Pancreas (tissue), 10 donors: Measurements from ENCODE around the gene CHCHD3. TPM values are rescaled to one million over a fixed set of nuclear protein-coding genes. Genes with fewer than 3 reads are reported as not detected.
A peak's percentile ranks its signal among the peaks of the same experiment; 100 is the strongest.

Source experiments
- ATAC-seq, 4 donors: fragments of 200-7000 bp; cut with Tn5 transposase; one replicate each; pipeline versions ENCODE4 v1.8.0 to v1.9.1; 2020; ENCODE audit warnings: mild to moderate bottlenecking in 4 of 4, moderate library complexity in 4 of 4
- DNase-seq, 6 donors: peaks; one replicate each; pipeline ENCODE4 v3.0.0-alpha.2; 2020
- FAIRE-seq: peaks from 2 replicates; lab custom pipeline; 2012; peaks lifted over from hg19 to GRCh38; lab: Jason Lieb, UNC
- H3K27ac ChIP-seq, 4 donors: fragments of 200-600 bp; sonication (generic); 1 replicate in 3 of 4; 2 replicates in 1 of 4; pipeline versions ENCODE4 v1.5.0 to v1.8.0; 2020
- H3K27me3 ChIP-seq, 4 donors: fragments of 200-600 bp; one replicate each; pipeline ENCODE4 v1.8.0; 2021
- H3K36me3 ChIP-seq, 3 donors: fragments of 200-600 bp; sonication (generic) in 1 of 3; one replicate each; pipeline versions ENCODE4 v1.5.0 to v1.8.0; 2020 to 2021
- H3K4me1 ChIP-seq, 3 donors: fragments of 200-600 bp; one replicate each; pipeline ENCODE4 v1.8.0; 2021
- H3K4me3 ChIP-seq, 4 donors: fragments of 200-600 bp; sonication (generic) in 2 of 4; one replicate each; pipeline versions ENCODE4 v1.5.0 to v1.8.0; 2020 to 2021
- H3K9me3 ChIP-seq, 4 donors: fragments of 200-600 bp; one replicate each; pipeline ENCODE4 v1.8.0; 2021
- CTCF ChIP-seq, 4 donors: fragments of 200-600 bp; sonication (generic) in 3 of 4; IDR thresholded peaks; one replicate each; pipeline versions ENCODE4 v1.5.0 to v1.8.0; 2021; ENCODE audit warnings: antibody characterized with exemption in 4 of 4
- WGBS, 2 donors: extraction: QIAGEN DNeasy Blood & Tissue Kit; methylation state at CpG; one replicate each; pipeline ENCODE4 v1.1.7; 2013; 5-methylcytosine and 5-hydroxymethylcytosine counted together
- intact Hi-C, 3 donors: fragments of 100-400 bp; cut with DNase I; formaldehyde crosslinking; loops; one replicate each; pipeline versions ENCODE4 v1.11.1 to v1.14.2; 2022
- polyA plus RNA-seq, 2 donors: library from polyadenylated mRNA; stranded (reverse); fragments of 200-250 nt; gene quantifications; one replicate each; pipeline ENCODE4 v1.2.3, GENCODE V29; 2013
- total RNA-seq, 6 donors: library from RNA; stranded (reverse); fragmentation: NEBNext Ultra II Directional in 4 of 6; extraction: Animal tissue kit (Norgen Biotek cat#: 25700) in 4 of 6; gene quantifications; one replicate each; pipeline versions ENCODE4 v1.2.1 to v1.2.4, GENCODE V29; 2021 to 2023
- donor health status: healthy with polysubstance abuse.
- donor health status: DM: no; HTN: no; CAD: no; lungs with moderate emphysema.
- donor health status: DM: no; HTN: no; CAD: no.
- donor health status: control.
- donor health status: control.
- donor health status: Bipolar disorder and iron deficiency.
- donor health status: DM: yes; HTN: yes; CAD: no.
- donor health status: DM: no; HTN: no; CAD: no.
- donor health status: DM: no; HTN: no; CAD: no.
- donor health status: DM: yes; HTN: yes; CAD: no.

Gene CHCHD3
- total and polyA plus RNA-seq, 8 donors = 7.9 to 23.2 (median 19.3) TPM

GRCh38 chr7:132959891-132960290 lies 122.0 kb downstream of the CHCHD3 start:
- TF ChIP-seq CTCF (IDR thresholded peaks at IDR 0.05) = no peak
- intact Hi-C loops = no loop called here
- H3K36me3 ChIP-seq = no peaks in the 10 kb centered on the region
- H3K27me3 ChIP-seq = no peaks in the 10 kb centered on the region
- H3K9me3 ChIP-seq = no peaks in the 10 kb centered on the region
- H3K27ac ChIP-seq = no peak overlapping the region
- FAIRE-seq = no peak
- 95% methylated on average over 6 of the region's 6 CpGs for WGBS, 2 donors
- H3K4me1 ChIP-seq = no peaks in the 10 kb centered on the region
- DNase-seq = no peak
- no peak for ATAC-seq
- H3K4me3 ChIP-seq = no peak overlapping the region

GRCh38 chr7:132956556-132956955 lies 125.3 kb downstream of the CHCHD3 start:
- H3K4me3 ChIP-seq = no peak overlapping the region
- intact Hi-C loops = no loop called here
- TF ChIP-seq CTCF (IDR thresholded peaks at IDR 0.05) = no peak
- 80 to 81% methylated on average over 2 of the region's 2 CpGs for WGBS, 2 donors
- H3K27ac ChIP-seq = no peak overlapping the region
- H3K4me1 ChIP-seq = no peaks in the 10 kb centered on the region
- FAIRE-seq (no peak), ATAC-seq (no peak), DNase-seq (no peak)
- H3K9me3 ChIP-seq = no peaks in the 10 kb centered on the region
- no peaks in the 10 kb centered on the region for H3K36me3 ChIP-seq
- H3K27me3 ChIP-seq = no peaks in the 10 kb centered on the region

GRCh38 chr7:132953468-132953867 lies 128.4 kb downstream of the CHCHD3 start:
- 92 to 95% methylated on average over 2 of the region's 2 CpGs for WGBS, 2 donors
- Histone ChIP-seq H3K27me3 (no peaks in the 10 kb centered on the region), H3K4me1 (no peaks in the 10 kb centered on the region), H3K27ac (no peak overlapping the region), H3K36me3 (no peaks in the 10 kb centered on the region), H3K4me3 (no peak overlapping the region), H3K9me3 (no peaks in the 10 kb centered on the region)
- FAIRE-seq (no peak), DNase-seq (no peak), ATAC-seq (no peak)
- intact Hi-C loops = no loop called here
- no peak for TF ChIP-seq CTCF (IDR thresholded peaks at IDR 0.05)

GRCh38 chr7:132950725-132951124 lies 131.2 kb downstream of the CHCHD3 start:
- no peak overlapping the region for H3K27ac ChIP-seq
- ATAC-seq = no peak
- no peak for DNase-seq
- H3K9me3 ChIP-seq = no peaks in the 10 kb centered on the region
- WGBS, 2 donors = 77 to 96% methylated on average over 1 of the region's 1 CpG
- no peak overlapping the region for H3K4me3 ChIP-seq
- no peak for FAIRE-seq
- intact Hi-C loops = no loop called here
- TF ChIP-seq CTCF (IDR thresholded peaks at IDR 0.05) = no peak
- H3K36me3 ChIP-seq = no peaks in the 10 kb centered on the region
- H3K27me3 ChIP-seq = no peaks in the 10 kb centered on the region
- no peaks in the 10 kb centered on the region for H3K4me1 ChIP-seq

GRCh38 chr7:132947011-132947410 lies 134.9 kb downstream of the CHCHD3 start:
- ATAC-seq (no peak), FAIRE-seq (peak; percentile 75), DNase-seq (no peak)
- Histone ChIP-seq H3K27ac (no peak overlapping the region), H3K9me3 (no peaks in the 10 kb centered on the region), H3K36me3 (no peaks in the 10 kb centered on the region), H3K4me1 (no peaks in the 10 kb centered on the region), H3K4me3 (no peak overlapping the region), H3K27me3 (no peaks in the 10 kb centered on the region)
- intact Hi-C loops = no loop called here
- no peak for TF ChIP-seq CTCF (IDR thresholded peaks at IDR 0.05)
- WGBS, 2 donors = 96% methylated on average over 1 of the region's 1 CpG
